ENCODE results near the gene KRT76.

KRT76 gene

DNA sequence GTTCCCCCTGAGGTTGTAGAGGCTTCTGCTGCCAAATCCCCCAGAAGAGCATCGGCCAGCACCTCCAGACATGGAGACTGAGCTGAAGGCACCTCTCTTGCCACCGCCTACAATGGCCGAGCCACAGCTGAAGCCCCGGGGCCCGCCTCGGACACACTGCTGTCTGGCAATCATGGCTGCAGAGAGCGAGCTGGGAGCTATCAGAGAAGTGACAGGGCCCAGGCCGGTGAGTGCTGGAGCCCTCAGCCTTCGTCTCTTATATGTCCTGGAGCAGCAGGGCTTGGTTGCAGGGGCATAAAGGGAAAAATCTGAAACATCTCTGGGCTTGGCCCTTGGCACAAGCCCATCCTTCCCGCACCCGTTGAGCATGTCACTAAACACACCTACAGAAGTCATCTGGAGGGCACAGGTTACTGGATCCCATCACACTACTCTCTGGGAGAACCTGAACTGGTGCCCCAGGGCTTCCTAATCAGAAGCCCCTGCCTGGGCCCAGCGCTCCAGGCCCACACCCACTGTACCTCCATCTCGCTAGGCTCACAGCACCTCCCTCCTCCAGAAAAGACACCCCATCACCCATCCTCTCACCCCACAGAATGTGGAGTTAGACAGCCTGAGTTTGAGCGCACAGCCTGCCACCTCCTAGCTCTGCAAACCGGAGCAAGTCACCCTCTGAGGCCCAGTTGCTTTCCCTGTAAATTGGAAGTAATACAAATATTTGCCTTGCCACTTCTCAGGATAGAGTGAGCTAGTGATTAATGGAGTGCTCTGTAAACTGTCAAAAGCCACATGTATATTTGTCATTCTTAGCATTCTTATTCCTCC is 37.0 kb upstream of the KRT76 start, which contains the start of gene KRT4:
Gene KRT4 (minus strand): TSS at position 232 of the 825 bp plus-strand sequence. CDS start 58 bp downstream, at position 174.
- intact Hi-C loops (cut with DNase I): no loop called here
- no peak for DNase-seq

- DNase-seq: no peak
- intact Hi-C loops (cut with DNase I): no loop called here
Measured at GRCh38 chr12:52813203-52813819, 36.2 kb upstream of the KRT76 start.

GRCh38 chr12:52812749-52813148 is 35.6 kb upstream of the KRT76 start:
- intact Hi-C loops (cut with DNase I): no loop called here

GRCh38 chr12:52812073-52812400 is 34.9 kb upstream of the KRT76 start:
- DNase-seq: no peak
- intact Hi-C loops (cut with DNase I): no loop called here

More at GRCh38 chr12:52812749-52813148, 35.6 kb upstream of the KRT76 start:
- no peak for DNase-seq

DNA sequence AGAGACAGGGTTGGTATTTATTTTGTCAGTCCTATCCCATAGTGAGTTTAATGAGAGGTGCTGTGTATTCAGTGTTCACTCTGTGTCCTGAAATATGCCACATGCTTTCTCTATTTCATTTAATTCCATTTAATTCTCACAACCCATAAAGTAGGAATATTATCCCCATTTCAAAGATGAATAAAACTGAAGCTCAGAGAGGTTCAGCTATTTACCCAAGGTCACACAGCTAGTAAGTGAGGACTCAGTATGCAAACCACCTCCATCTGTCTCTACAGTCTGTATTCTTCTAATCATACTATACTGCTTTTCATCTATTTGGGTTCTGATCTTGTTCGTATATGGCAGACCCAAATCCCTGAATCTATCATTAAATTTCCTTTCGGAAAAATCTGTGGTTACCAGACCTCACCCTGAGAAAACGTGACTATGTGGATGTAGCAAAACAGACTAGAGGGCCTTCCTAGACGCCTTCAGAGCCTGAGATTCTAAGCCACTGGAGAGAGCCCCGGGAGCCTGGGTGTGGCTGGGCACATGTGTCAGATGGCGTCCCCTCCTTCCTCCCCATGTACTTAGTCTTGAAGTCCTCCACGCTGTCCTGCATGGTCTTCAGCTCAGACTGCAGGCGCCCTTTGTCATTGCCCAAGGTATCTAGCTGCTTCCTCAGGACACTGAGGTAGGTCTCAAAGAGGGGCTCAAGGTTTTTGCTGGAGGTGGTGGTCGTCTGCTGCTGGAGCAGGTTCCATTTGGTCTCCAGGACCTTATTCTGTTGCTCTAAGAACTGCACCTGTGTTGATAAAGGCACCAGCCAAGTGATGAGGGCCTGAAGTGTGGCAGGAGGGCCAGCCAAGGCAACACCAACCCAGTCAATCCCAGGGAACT is 34.3 kb upstream of the KRT76 start:
- intact Hi-C loops (cut with DNase I): no loop called here
- no peak for DNase-seq

DNA sequence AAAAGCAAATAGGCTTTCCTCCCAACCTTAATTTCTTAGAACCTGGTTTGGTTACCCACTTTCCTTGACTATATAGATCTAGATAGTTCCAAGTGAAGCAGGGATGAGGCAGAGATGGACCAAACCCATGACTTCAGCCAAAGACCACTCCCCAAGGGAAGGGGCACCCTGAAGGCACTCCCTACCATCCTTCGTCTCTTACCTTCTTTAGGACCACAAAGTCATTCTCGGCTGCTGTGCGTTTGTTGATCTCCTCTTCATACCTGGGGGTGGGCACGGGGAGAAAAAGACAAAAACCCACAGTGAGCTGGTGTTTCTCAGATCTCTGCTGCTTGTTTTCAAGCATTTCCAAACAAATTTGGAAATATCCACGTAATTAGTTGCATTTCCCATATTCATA is 33.4 kb upstream of the KRT76 start:
- no peak for DNase-seq
- intact Hi-C loops (cut with DNase I): no loop called here

DNA sequence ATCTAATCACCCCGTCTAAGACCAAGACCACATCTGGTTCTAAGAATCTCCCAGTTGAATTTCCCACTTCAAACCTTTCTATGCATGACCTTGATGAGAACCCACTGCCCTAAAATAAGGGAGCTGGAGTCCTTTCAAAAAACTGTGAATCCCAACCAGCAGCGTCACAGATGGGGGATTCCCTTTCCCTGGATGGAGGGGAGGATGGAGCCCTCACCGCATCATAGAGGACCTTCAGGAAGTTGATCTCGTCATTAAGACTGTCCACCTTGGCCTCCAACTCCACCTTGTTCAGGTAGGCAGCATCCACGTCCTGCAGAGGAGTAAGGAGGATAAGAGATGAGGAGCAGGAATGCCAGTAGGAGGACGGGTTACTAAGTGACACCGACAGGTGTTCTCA is 32.0 kb upstream of the KRT76 start:
- intact Hi-C loops (cut with DNase I): no loop called here
- no peak for DNase-seq

DNA sequence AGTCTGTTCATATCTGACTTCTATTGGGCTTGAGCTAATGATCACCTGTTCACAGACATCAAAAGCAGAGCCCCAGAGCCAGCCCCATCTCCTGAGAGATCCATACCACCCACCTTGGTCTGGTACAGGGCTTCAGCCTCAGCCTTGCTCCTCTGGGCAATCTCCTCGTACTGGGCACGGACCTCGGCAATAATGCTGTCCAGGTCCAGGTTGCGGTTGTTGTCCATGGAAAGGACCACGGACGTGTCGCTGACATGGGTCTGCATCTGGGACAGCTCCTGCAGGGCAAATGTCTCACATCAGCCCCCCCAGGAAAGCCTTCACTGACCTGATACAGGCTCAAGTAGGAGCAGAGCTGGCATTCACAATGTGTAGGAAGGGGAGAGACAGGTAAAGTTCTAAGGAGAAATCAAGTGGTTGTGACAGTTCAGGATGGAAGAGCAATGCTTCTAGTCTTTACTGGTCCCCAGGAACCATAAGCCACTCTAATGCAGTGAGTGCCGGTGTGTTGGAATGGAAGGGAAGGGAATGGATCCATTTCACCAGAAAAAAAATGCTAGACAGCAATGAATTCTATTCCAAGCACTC is 31.5 kb upstream of the KRT76 start:
- intact Hi-C loops (cut with DNase I): no loop called here
- no peak for DNase-seq

- no peak for DNase-seq
- intact Hi-C loops (cut with DNase I): no loop called here
Measured at GRCh38 chr12:52807544-52808470, 30.7 kb upstream of the KRT76 start.

DNA sequence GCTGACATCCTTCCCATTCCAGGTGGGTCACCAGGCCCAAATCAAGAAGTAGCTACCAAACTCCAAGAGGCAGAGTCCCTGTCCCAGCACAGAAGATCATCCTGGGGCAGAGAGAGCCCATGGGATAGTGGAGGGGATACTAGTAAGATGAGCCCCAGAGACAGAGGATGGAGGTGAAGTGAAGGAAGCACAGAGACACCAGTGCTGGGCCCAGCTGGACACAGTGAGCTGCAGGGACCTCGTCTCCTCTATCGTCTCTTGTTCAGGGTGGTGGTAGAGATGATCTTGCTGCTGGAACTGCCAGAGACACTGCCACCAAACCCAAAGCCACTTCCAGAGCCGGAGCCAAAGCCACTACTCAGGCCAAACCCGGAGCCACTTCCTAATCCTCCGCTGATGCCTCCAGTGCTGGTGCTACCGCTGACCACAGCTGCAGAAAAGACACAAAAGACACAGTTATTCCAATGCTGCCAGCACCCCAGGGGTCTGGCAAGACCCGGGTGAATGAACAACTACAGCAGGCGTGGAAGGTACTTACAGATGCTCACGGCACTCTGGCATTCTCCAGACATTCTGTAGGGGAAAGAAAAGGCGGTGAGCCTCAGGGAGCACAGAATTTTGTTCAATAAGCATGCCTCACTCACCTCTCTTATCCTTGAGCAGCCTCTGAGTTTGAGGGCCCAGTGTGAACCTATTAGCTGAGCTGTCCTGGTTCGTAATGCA is 29.8 kb upstream of the KRT76 start:
- no peak for DNase-seq
- intact Hi-C loops (cut with DNase I): no loop called here

DNA sequence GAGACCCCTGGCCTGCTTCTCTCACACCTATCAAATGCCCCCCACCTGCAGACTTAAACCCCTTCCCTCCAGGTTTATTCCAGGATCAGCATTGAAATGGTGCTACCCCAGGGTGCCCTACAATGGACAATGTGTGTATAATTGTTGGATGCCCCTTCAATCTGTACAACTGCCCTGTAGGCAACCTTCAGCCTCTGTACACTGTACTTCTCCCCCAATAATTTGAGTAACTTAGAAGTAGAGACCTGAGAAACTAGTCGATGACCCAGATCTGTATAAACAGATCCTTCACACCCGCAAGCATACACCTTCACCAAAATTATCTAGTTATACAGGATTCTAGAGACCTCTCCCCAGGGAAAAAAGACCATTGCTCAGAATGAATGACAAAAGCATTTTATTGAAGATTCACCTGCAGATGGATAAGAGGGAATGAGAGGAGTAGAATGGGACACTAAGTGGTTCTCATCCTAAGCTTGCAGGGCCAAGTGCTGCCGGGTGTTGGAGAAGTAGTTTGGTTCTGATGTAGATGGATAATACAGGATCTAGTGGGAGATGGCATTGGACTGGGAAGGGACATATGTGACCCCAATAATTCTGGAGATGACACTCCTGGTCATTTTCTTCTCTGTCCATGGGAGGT is 29.1 kb upstream of the KRT76 start:
- DNase-seq: no peak
- intact Hi-C loops (cut with DNase I): no loop called here

- intact Hi-C loops (cut with DNase I): no loop called here
- no peak for DNase-seq
Measured at GRCh38 chr12:52805739-52806138, 28.6 kb upstream of the KRT76 start.

GRCh38 chr12:52805000-52805399 is 27.9 kb upstream of the KRT76 start:
- no peak for DNase-seq
- intact Hi-C loops (cut with DNase I): no loop called here

- no peak for DNase-seq
- intact Hi-C loops (cut with DNase I): no loop called here
Measured at GRCh38 chr12:52802442-52802841, 25.3 kb upstream of the KRT76 start.

GRCh38 chr12:52801773-52802172 is 24.6 kb upstream of the KRT76 start:
- DNase-seq: no peak
- intact Hi-C loops (cut with DNase I): no loop called here

DNA sequence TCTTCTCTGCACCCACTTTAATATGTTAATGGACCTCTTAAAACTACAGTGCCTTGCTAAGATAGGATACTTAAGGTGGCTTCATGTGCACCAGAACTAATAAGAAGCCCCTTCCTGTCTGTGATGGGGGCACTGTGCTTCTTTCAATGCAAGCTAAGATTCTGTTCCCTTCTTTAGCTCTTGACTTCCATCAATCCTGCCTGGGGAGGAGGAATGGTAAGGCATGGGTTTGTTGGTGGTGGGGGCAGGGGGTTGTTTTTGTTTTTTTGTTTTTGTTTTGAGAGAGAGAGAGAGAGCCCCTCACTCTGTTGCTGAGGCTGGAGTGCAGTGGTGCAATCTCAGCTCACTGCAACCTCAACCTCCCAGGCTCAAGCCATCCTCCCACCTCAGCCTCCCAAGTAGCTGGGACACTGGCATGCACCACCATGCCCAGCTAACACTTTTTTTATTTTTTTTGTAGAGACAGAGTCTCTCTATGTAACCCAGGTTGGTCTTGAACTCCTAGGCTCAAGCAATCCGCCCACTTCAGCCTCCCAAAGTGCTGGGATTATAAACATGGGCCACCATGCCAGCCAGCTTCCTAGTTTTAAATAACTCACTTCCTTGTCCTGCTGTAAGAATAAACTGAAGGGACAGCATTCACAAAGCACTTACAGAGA is 23.2 kb upstream of the KRT76 start:
- DNase-seq: no peak
- intact Hi-C loops (cut with DNase I): no loop called here

Data from head of caudate nucleus (tissue), 42 donors.